ENCODE data around the gene ITPRIPL2. TPM values are rescaled to one million over a fixed set of nuclear protein-coding genes. Genes with fewer than 3 reads are reported as not detected.

The ITPRIPL2 gene
- total RNA-seq, 1 donor from 2014 or later = 39.2 TPM

DNA sequence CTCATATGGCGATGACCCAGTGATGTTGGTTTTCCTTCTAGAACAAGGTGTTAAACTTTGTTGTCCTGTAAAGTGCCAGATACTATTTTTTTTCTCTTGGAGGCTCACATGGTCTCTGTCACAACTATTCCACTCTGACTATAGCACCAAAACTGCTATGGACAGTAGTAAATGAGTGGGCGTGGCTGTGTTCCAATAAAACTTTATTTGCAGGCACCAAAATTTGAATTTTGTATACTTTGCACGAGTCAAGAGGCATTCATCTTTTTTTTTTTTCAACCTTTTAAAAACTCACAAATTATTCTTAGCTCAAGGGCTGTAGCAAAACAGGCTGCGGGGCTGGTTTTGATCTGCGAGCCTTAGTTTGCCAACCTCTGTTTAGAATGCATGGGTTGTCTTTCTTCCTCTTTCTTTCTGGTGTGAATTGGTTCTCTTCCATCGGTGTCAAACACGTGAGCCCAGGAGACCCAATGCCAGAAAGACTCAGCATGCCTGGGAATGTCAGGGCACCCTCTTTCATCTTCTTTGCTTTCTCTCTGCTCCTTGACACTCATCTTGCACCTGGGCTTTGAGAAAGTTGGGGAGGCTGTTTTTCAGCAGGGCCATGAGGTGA, 56.4 kb downstream of the ITPRIPL2 start:
- Mint-ChIP-seq H3K27me3 (ENCODE audit: low read depth) (peaks cover 38% of the 10 kb centered on the region), H3K27ac (no peak overlapping the region), H3K4me1 (peaks cover 10% of the 10 kb centered on the region), H3K4me3 (peak overlapping the region; percentile 61), H3K36me3 (no peaks in the 10 kb centered on the region), H3K9me3 (no peaks in the 10 kb centered on the region)
- TF ChIP-seq CTCF (IDR thresholded peaks at IDR 0.05; ENCODE audit: unreplicated experiment) = no peak
- DNase-seq (ENCODE audit: low spot score in 2 of 2, unreplicated experiment in 2 of 2) = no peak

Other genes starting within 250 kb of the ITPRIPL2 start
- 96.2 to 117 TPM (median 99.3 TPM) in 3 replicates for gene SMG1, start 187.6 kb upstream of the ITPRIPL2 start, total RNA-seq
- gene TMC7, start 130.0 kb upstream of the ITPRIPL2 start, total RNA-seq = 1.6 to 1.9 TPM (median 1.6 TPM) in 3 replicates
- gene COQ7, start 46.4 kb upstream of the ITPRIPL2 start, total RNA-seq = 29.2 to 31.7 TPM (median 31.3 TPM) in 3 replicates
- gene SYT17, start 54.3 kb downstream of the ITPRIPL2 start, total RNA-seq = 7.4 to 8.6 TPM (median 7.5 TPM) in 3 replicates
- not detected in 3 replicates for gene CLEC19A, start 171.8 kb downstream of the ITPRIPL2 start, total RNA-seq